Trophoblast cell (in vitro differentiated cells and primary cell): ENCODE data around the gene SCAP.
"Not testable (repeated sequence)": the region's sequence is repeated elsewhere in the genome, so short reads cannot be mapped to it uniquely, and the experiment has no call there.

Experiments
- DNase-seq, 2 donors: peaks; one replicate each; pipeline ENCODE4 v3.0.0-alpha.2; 2016
- H2AFZ ChIP-seq: 2 replicates; pipeline ENCODE4 v1.6.1; 2013; ENCODE audit warnings: low read length, moderate library complexity, mild to moderate bottlenecking; ENCODE audit not compliant: insufficient read depth, poor library complexity
- H2AK5ac ChIP-seq: 2 replicates; pipeline ENCODE4 v1.6.1; 2013; ENCODE audit warnings: mild to moderate bottlenecking, low read length
- H2BK120ac ChIP-seq: 2 replicates; pipeline ENCODE4 v1.6.1; 2013; ENCODE audit warnings: low read length, mild to moderate bottlenecking, moderate library complexity; ENCODE audit not compliant: insufficient read depth, poor library complexity
- H2BK12ac ChIP-seq: 2 replicates; pipeline ENCODE4 v1.6.1; 2013; ENCODE audit warnings: mild to moderate bottlenecking, low read length, moderate library complexity
- H2BK5ac ChIP-seq: 2 replicates; pipeline ENCODE4 v1.6.1; 2013; ENCODE audit warnings: low read length, low read depth, moderate library complexity, mild to moderate bottlenecking; ENCODE audit not compliant: poor library complexity
- H3K14ac ChIP-seq: 2 replicates; pipeline ENCODE4 v1.6.1; 2013; ENCODE audit warnings: mild to moderate bottlenecking, low read length
- H3K18ac ChIP-seq: 2 replicates; pipeline ENCODE4 v1.6.1; 2013; ENCODE audit warnings: mild to moderate bottlenecking, low read length
- H3K23ac ChIP-seq: 2 replicates; pipeline ENCODE4 v1.6.1; 2013; ENCODE audit warnings: low read length
- H3K27ac ChIP-seq: 2 replicates; pipeline ENCODE4 v1.5.1; 2013; ENCODE audit warnings: low read depth, mild to moderate bottlenecking, inconsistent platforms, low read length, moderate library complexity
- H3K27me3 ChIP-seq: 2 replicates; pipeline ENCODE4 v1.6.1; 2013; ENCODE audit warnings: inconsistent platforms, mild to moderate bottlenecking, low read length, moderate library complexity; ENCODE audit not compliant: insufficient read depth
- H3K36me3 ChIP-seq, 2 experiments: 1 replicate in 1 of 2; 2 replicates in 1 of 2; pipeline ENCODE4 v1.6.1; 2013; ENCODE audit warnings: low read length in 2 of 2, mild to moderate bottlenecking in 2 of 2, moderate library complexity in 1 of 2; ENCODE audit not compliant: insufficient read depth in 2 of 2, control insufficient read depth in 1 of 2
- H3K4ac ChIP-seq: 2 replicates; pipeline ENCODE4 v1.6.1; 2013; ENCODE audit warnings: low read depth, mild to moderate bottlenecking, low read length, moderate library complexity
- H3K4me1 ChIP-seq, 2 experiments: 1 replicate in 1 of 2; 2 replicates in 1 of 2; pipeline ENCODE4 v1.6.1; 2013; ENCODE audit warnings: low read length in 2 of 2, mild to moderate bottlenecking in 2 of 2, moderate library complexity in 1 of 2; ENCODE audit not compliant: insufficient read depth in 2 of 2, control insufficient read depth in 1 of 2
- H3K4me2 ChIP-seq: 2 replicates; pipeline ENCODE4 v1.6.1; 2013; ENCODE audit warnings: inconsistent platforms, mild to moderate bottlenecking, low read length, moderate library complexity
- H3K4me3 ChIP-seq: 2 replicates; pipeline ENCODE4 v1.5.1; 2013; ENCODE audit warnings: mild to moderate bottlenecking, low read depth, low read length, inconsistent platforms
- H3K79me1 ChIP-seq: one replicate; pipeline ENCODE4 v1.6.1; 2013; ENCODE audit warnings: low read length
- H3K79me2 ChIP-seq: 2 replicates; pipeline ENCODE4 v1.6.1; 2013; ENCODE audit warnings: low read length, mild to moderate bottlenecking; ENCODE audit not compliant: control insufficient read depth, insufficient read depth, poor library complexity
- H3K9ac ChIP-seq: 2 replicates; pipeline ENCODE4 v1.6.1; 2013; ENCODE audit warnings: mild to moderate bottlenecking, low read length
- H3K9me3 ChIP-seq: 2 replicates; pipeline ENCODE4 v1.6.1; 2013; ENCODE audit warnings: low read depth, mild to moderate bottlenecking, control low read depth, inconsistent platforms, low read length; ENCODE audit not compliant: insufficient read depth
- H4K12ac ChIP-seq: 2 replicates; pipeline ENCODE4 v1.6.1; 2013; ENCODE audit warnings: low read depth, mild to moderate bottlenecking, low read length, moderate library complexity
- H4K8ac ChIP-seq: 2 replicates; pipeline ENCODE4 v1.6.1; 2013; ENCODE audit warnings: low read depth, mild to moderate bottlenecking, low read length, moderate library complexity
- H4K91ac ChIP-seq: one replicate; pipeline ENCODE4 v1.6.1; 2013; ENCODE audit warnings: low read depth, mild to moderate bottlenecking, low read length, moderate library complexity
- WGBS: extraction: QIAGEN DNeasy Blood & Tissue Kit; methylation state at CpG from one replicate; pipeline ENCODE4 v1.1.7; 2013; ENCODE audit warnings: missing lambda C conversion rate; ENCODE audit not compliant: insufficient read length, insufficient coverage; ENCODE audit errors: extremely low coverage; 5-methylcytosine and 5-hydroxymethylcytosine counted together

SCAP gene

DNA sequence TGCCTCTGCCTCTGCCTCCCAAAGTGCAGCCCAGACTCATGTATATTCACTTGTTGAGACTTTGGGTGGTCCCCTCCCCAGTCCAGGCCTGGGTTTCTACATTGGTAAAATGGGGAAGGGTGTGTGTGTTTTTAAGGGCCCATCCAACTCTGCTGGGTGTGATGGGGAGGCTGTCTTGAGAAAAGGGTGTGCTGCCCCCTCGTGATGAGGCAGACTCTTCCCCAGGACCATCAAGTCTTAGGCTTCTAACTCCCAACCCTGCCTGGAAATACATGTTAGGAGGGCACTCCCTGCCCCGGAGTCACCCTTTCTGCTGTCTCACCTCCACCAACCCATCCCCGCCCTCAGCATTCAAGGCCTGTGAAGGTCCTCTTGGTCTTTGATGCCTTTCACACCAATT is 99.3 kb downstream of the SCAP start:
- Histone ChIP-seq H3K23ac (no peak overlapping the region), H3K27ac (no peak overlapping the region), H3K4me1 (peaks cover 0 to 5% of the 10 kb centered on the region in 2 experiments), H4K8ac (no peak overlapping the region), H3K18ac (no peak overlapping the region), H2BK12ac (no peak overlapping the region), H3K4me2 (no peak overlapping the region), H3K4me3 (no peak overlapping the region), H3K14ac (no peak overlapping the region), H2AFZ (no peak overlapping the region), H4K12ac (no peak overlapping the region), H2BK5ac (no peak overlapping the region), H3K9ac (no peak overlapping the region), H3K36me3 (no peaks in the 10 kb centered on the region), H3K9me3 (peaks cover 2% of the 10 kb centered on the region), H3K4ac (no peak overlapping the region), H3K79me1 (peaks cover 10% of the 10 kb centered on the region), H3K27me3 (no peaks in the 10 kb centered on the region), H3K79me2 (peaks cover 9% of the 10 kb centered on the region), H2AK5ac (no peak overlapping the region), H2BK120ac (no peak overlapping the region), H4K91ac (no peak overlapping the region)
- no CpG with 5 or more reads among the region's 3 CpGs for WGBS
- no peak for DNase-seq

DNA sequence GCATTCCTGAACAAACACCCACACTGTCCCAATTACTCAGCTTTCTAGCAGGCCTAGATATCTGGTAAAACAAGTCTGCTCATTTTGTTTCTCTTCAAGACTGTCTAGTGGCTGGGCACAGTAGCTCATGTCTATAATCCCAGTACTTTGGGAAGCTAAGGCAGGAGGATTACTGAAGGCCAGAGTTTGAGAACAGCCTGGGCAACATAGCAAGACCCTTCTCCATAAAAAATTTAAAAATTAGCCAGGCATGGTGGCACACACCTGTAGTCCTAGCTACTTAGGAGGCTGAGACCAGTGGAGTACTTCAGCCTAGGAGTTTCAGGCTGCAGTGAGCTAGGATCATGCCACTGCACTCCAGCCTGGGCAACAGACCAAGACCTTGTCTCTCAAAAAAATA is 101.2 kb downstream of the SCAP start:
- Histone ChIP-seq H3K14ac (no peak overlapping the region), H2AFZ (no peak overlapping the region), H2BK120ac (no peak overlapping the region), H4K91ac (no peak overlapping the region), H3K27me3 (no peaks in the 10 kb centered on the region), H3K4me2 (no peak overlapping the region), H3K9ac (no peak overlapping the region), H4K12ac (no peak overlapping the region), H2AK5ac (no peak overlapping the region), H3K9me3 (peaks cover 2% of the 10 kb centered on the region), H3K4me1 (peaks cover 0 to 2% of the 10 kb centered on the region in 2 experiments), H3K4ac (no peak overlapping the region), H3K36me3 (no peaks in the 10 kb centered on the region), H2BK12ac (no peak overlapping the region), H2BK5ac (no peak overlapping the region), H3K23ac (no peak overlapping the region), H4K8ac (no peak overlapping the region), H3K79me1 (no peaks in the 10 kb centered on the region), H3K18ac (no peak overlapping the region), H3K79me2 (no peaks in the 10 kb centered on the region), H3K4me3 (no peak overlapping the region), H3K27ac (no peak overlapping the region)
- no peak for DNase-seq

DNA sequence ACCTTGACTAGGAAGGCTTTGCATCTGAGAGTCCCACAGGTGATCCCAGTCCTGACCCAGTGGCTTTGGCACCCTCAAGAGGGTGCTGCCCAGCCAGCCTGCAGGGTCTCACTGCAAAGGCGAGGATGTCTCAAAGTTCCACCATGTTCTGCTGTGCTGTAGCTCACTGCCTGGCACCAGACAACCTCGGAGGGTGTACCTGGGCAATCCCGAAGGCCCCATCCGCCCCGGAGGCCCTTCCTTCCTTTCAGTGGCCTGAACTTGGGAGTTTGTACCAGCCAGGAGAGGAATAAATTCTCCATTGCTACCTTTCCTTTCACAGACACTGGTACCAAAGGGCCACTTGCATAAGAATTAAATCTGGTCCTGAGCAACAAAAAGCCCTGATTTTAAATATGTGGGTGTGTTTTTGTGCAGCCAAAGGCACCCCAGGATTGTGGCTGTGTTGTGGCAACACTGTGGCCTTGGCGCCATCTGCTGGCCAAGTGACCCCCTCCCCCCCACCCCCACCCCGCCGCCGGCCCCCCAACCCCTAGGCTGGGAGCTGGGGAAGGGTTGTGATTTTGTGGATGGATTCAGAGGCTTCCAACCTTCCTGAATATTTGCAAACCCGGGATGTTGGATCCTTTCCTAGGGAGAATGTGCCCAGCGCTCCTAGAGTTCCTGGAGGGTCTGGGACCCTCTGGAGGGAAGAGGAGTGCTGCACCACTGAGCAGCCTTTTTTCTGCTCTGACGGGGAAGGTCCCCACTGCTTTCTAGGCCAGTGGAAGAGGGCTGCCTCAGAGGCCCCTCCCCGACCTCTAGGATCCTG is 104.6 kb downstream of the SCAP start:
- no CpG with 5 or more reads among the region's 13 CpGs for WGBS
- no peaks in the 10 kb centered on the region for H3K36me3 ChIP-seq
- H2AFZ ChIP-seq: no peak overlapping the region
- H3K4ac ChIP-seq: no peak overlapping the region
- H3K4me1 ChIP-seq: no peaks in the 10 kb centered on the region
- H3K4me3 ChIP-seq: no peak overlapping the region
- no peak overlapping the region for H4K12ac ChIP-seq
- no peak overlapping the region for H3K4me2 ChIP-seq
- H2AK5ac ChIP-seq: no peak overlapping the region
- H3K14ac ChIP-seq: no peak overlapping the region
- no peak overlapping the region for H3K9ac ChIP-seq
- no peak overlapping the region for H2BK120ac ChIP-seq
- H3K79me1 ChIP-seq: no peaks in the 10 kb centered on the region
- H2BK12ac ChIP-seq: no peak overlapping the region
- no peak overlapping the region for H3K23ac ChIP-seq
- H4K91ac ChIP-seq: no peak overlapping the region
- no peak overlapping the region for H3K18ac ChIP-seq
- H3K9me3 ChIP-seq: no peaks in the 10 kb centered on the region
- H3K79me2 ChIP-seq: no peaks in the 10 kb centered on the region
- H3K27ac ChIP-seq: no peak overlapping the region
- H2BK5ac ChIP-seq: no peak overlapping the region
- no peak for DNase-seq
- no peaks in the 10 kb centered on the region for H3K27me3 ChIP-seq
- no peak overlapping the region for H4K8ac ChIP-seq

- H3K14ac ChIP-seq, H3K27me3 ChIP-seq, H3K4me2 ChIP-seq, DNase-seq, H3K4ac ChIP-seq, H2AK5ac ChIP-seq, H3K9ac ChIP-seq, H4K91ac ChIP-seq, H3K79me2 ChIP-seq, H3K23ac ChIP-seq, H4K12ac ChIP-seq, H3K4me3 ChIP-seq, H3K9me3 ChIP-seq, H2BK12ac ChIP-seq, H3K18ac ChIP-seq, H2AFZ ChIP-seq, H3K36me3 ChIP-seq, H3K79me1 ChIP-seq, H4K8ac ChIP-seq, H3K27ac ChIP-seq, H3K4me1 ChIP-seq, H2BK5ac ChIP-seq, H2BK120ac ChIP-seq: not testable (repeated sequence)
- no CpG with 5 or more reads among the region's 8 CpGs for WGBS
Measured at GRCh38 chr3:47370020-47370419, 105.7 kb downstream of the SCAP start.
